K562 (cell line): ENCODE results near the gene ARFGAP1. TPM values are rescaled to one million over a fixed set of nuclear protein-coding genes. Genes with fewer than 3 reads are reported as not detected.

Experiments used
- ATAC-seq: fragments of 200-7000 bp; cut with Tn5 transposase; 3 replicates; pipeline ENCODE4 v1.9.1; 2020; ENCODE audit warnings: moderate library complexity
- BruUV-seq: library from RNA; stranded (reverse); fragments of 400-500 nt; replicated peaks from 2 replicates; lab custom pipeline; 2021; lab: Mats Ljungman, UMichigan
- CTCF ChIA-PET: fragments of 300-600 bp; formaldehyde crosslinking; extraction: SDS; loops from one replicate; lab custom pipeline; 2021; ENCODE audit warnings: low intra/inter-chr PET ratio; lab: Yijun Ruan, JAX
- POLR2A ChIA-PET: fragments of 300-600, 350-650 bp; sonication (Branson Sonifier 250); formaldehyde crosslinking; extraction: SDS; loops from one replicate; lab custom pipeline; 2021; ENCODE audit warnings: antibody characterized with exemption, inconsistent platforms; lab: Yijun Ruan, JAX
- DNase-seq, 4 experiments: peaks; one replicate each; pipeline versions ENCODE4 v3.0.0 to v3.0.0-alpha.2; 2011 to 2018; ENCODE audit warnings: low spot score in 3 of 4, mixed read lengths in 3 of 4; ENCODE audit errors: extremely low read depth in 1 of 4
- FAIRE-seq: peaks from 2 replicates; lab custom pipeline; 2011; peaks lifted over from hg19 to GRCh38; lab: Jason Lieb, UNC
- H2AFZ ChIP-seq: 2 replicates; pipeline ENCODE4 v1.6.0; 2011; ENCODE audit warnings: low read depth, low read length, control low read depth, inconsistent platforms
- H3K27ac ChIP-seq: fragments of 200-600 bp; 3 replicates; pipeline ENCODE4 v1.8.0; 2011; ENCODE audit warnings: low read depth, mild to moderate bottlenecking, control low read depth, inconsistent platforms, low read length, moderate library complexity, mixed read lengths; ENCODE audit errors: extremely low read depth
- H3K27me3 ChIP-seq, 2 experiments: fragments of 300-600 bp in 1 of 2; 2 replicates in 1 of 2; 3 replicates in 1 of 2; pipeline versions ENCODE4 v1.6.0 to v1.8.0; 2011; ENCODE audit warnings: inconsistent platforms in 2 of 2, low read length in 2 of 2, mild to moderate bottlenecking in 1 of 2, mixed read lengths in 1 of 2, moderate library complexity in 1 of 2; ENCODE audit not compliant: control insufficient read depth in 2 of 2, insufficient read depth in 2 of 2
- H3K36me3 ChIP-seq: fragments of 300-600 bp; 3 replicates; pipeline ENCODE4 v1.8.0; 2011; ENCODE audit warnings: mild to moderate bottlenecking, low read length, inconsistent platforms; ENCODE audit not compliant: control insufficient read depth, insufficient read depth
- H3K4me1 ChIP-seq, 2 experiments: fragments of 200-600 bp in 1 of 2; replicated peaks in 1 of 2; 2 replicates in 1 of 2; 3 replicates in 1 of 2; pipeline versions ENCODE4 v1.5.1 to v1.8.0; 2011; ENCODE audit warnings: inconsistent platforms in 2 of 2, low read length in 2 of 2, mild to moderate bottlenecking in 1 of 2, mixed read lengths in 1 of 2, moderate library complexity in 1 of 2; ENCODE audit not compliant: control insufficient read depth in 2 of 2, insufficient read depth in 2 of 2
- H3K4me2 ChIP-seq: 2 replicates; pipeline ENCODE4 v1.6.1; 2011; ENCODE audit warnings: low read length, control low read depth, inconsistent platforms, mixed read lengths; ENCODE audit not compliant: insufficient read depth
- H3K4me3 ChIP-seq: fragments of 200-600 bp; sonication (generic), shearing (Covaris generic); 2 replicates; pipeline ENCODE4 v1.5.1; 2016; ENCODE audit warnings: control low read depth, inconsistent platforms
- H3K79me2 ChIP-seq: fragments of 200-600 bp; 3 replicates; pipeline ENCODE4 v1.8.0; 2011; ENCODE audit warnings: low read length, inconsistent platforms; ENCODE audit not compliant: control insufficient read depth, insufficient read depth
- H3K9ac ChIP-seq, 2 experiments: 2 replicates each; pipeline versions ENCODE4 v1.6.0 to v1.6.1; 2011; ENCODE audit warnings: low read depth in 2 of 2, low read length in 2 of 2, control low read depth in 1 of 2, inconsistent platforms in 1 of 2, mild to moderate bottlenecking in 1 of 2, mixed read lengths in 1 of 2; ENCODE audit not compliant: insufficient read depth in 1 of 2
- H3K9me1 ChIP-seq: one replicate; pipeline ENCODE4 v1.6.0; 2011; ENCODE audit warnings: inconsistent platforms, mild to moderate bottlenecking, low read length, moderate library complexity; ENCODE audit not compliant: control insufficient read depth, insufficient read depth
- H3K9me3 ChIP-seq: replicated peaks from 2 replicates; pipeline ENCODE4 v1.5.1; 2011; ENCODE audit warnings: low read depth, low read length, inconsistent platforms; ENCODE audit not compliant: control insufficient read depth, insufficient read depth
- H4K20me1 ChIP-seq: replicated peaks from 2 replicates; pipeline ENCODE4 v1.6.1; 2011; ENCODE audit warnings: low read length, inconsistent platforms, mixed read lengths; ENCODE audit not compliant: control insufficient read depth, insufficient read depth
- CEBPZ ChIP-seq: fragments of 150-350 bp; IDR thresholded peaks from 2 replicates; pipeline ENCODE4 v1.6.1; 2014; ENCODE audit warnings: low read depth, mild to moderate bottlenecking, low read length, borderline replicate concordance
- FOXK2 ChIP-seq, 2 experiments: fragments of 450-650 bp; IDR thresholded peaks in 1 of 2; conservative IDR thresholded peaks in 1 of 2; 2 replicates each; pipeline ENCODE4 v1.6.1; 2016; ENCODE audit warnings: low read depth in 2 of 2, mild to moderate bottlenecking in 1 of 2
- WGBS: fragments of 100-300 bp; shearing (Covaris generic); methylation state at CpG from one replicate; pipeline ENCODE4 v1.1.6; 2016; ENCODE audit warnings: low coverage, mixed read lengths; ENCODE audit not compliant: insufficient coverage; ENCODE audit errors: missing lambda C conversion rate; 5-methylcytosine and 5-hydroxymethylcytosine counted together
- in situ Hi-C: fragments of 300-500 bp; cut with MboI; formaldehyde crosslinking; loops from 4 replicates; pipeline ENCODE4 v1.15.0; 2018; ENCODE audit warnings: inconsistent platforms, mixed read lengths
- intact Hi-C: fragments of 100-400 bp; cut with micrococcal nuclease; formaldehyde crosslinking; loops from 2 replicates; pipeline ENCODE4 v1.14.2; 2022
- polyA plus RNA-seq, 8 experiments: library from polyadenylated mRNA; depleted of rRNA in 4 of 8; stranded (reverse) in 5 of 8; unstranded in 3 of 8; fragments of >200 nt; fragmentation: Nextera tagmentation in 2 of 8; fragmentation: Illumina TruSeq in 1 of 8; extraction: Ambion mirVana in 2 of 8; extraction: Trizol in 1 of 8; gene quantifications; 2 replicates each; pipeline versions ENCODE4 v1.2.1 to v1.2.3, GENCODE V29; 2011 to 2014; ENCODE audit warnings: inconsistent platforms in 1 of 8, missing spikeins in 1 of 8
- total RNA-seq, 7 experiments: library from RNA; depleted of rRNA in 6 of 7; stranded (reverse); fragments of >200 nt in 6 of 7; fragmentation: Illumina TruSeq in 2 of 7; extraction: Trizol in 2 of 7; gene quantifications; 2 replicates each; pipeline versions ENCODE4 v1.2.1 to v1.2.3, GENCODE V29; 2011 to 2021; ENCODE audit warnings: low replicate concordance in 1 of 7

The ARFGAP1 gene
- total and polyA plus RNA-seq, 9 of the 15 experiments (the other 6 are each of a cell fraction or from before 2014, with no cell fraction given): 0.53 to 102 (median 33.5) TPM

- TF ChIP-seq CEBPZ: no peak
Measured at GRCh38 chr20:63265891-63266515, 6.6 kb upstream of the ARFGAP1 start (continued).

- H3K27me3 ChIP-seq: peaks cover 0 to 25% of the 10 kb centered on the region in 2 experiments; a peak in 4 of 5 replicates
- H3K27ac ChIP-seq: no peak overlapping the region
- H2AFZ ChIP-seq: no peak overlapping the region
- FAIRE-seq (no peak), DNase-seq (no peak), ATAC-seq (no peak)
- H3K79me2 ChIP-seq: peaks cover 2% of the 10 kb centered on the region
- in situ Hi-C loops: no loop called here
- WGBS: 21% methylated on average over 9 of the region's 9 CpGs
- no peak overlapping the region for H3K4me2 ChIP-seq
- intact Hi-C loops: no loop called here
- TF ChIP-seq FOXK2 (conservative IDR thresholded peaks at IDR 0.05 in 1 of 2, IDR thresholded peaks at IDR 0.05 in 1 of 2; ENCODE audit: low read depth in 2 of 2): no peak
- H4K20me1 ChIP-seq: 0 out of 2 replicates have a peak, but pooled peaks cover 7% of the 10 kb centered on the region
- ChIA-PET POLR2A (no interaction called here), CTCF (no interaction called here)
- no peaks in the 10 kb centered on the region for H3K36me3 ChIP-seq
- peaks cover 11 to 18% of the 10 kb centered on the region in 2 experiments for H3K4me1 ChIP-seq
- H3K9me3 ChIP-seq: no peaks in the 10 kb centered on the region
- peak overlapping the region in 1 of 2 experiments; percentile 50; a peak in 1 of 4 replicates for H3K9ac ChIP-seq
- H3K4me3 ChIP-seq: no peak overlapping the region
- no TSS peak for BruUV-seq
- H3K9me1 ChIP-seq: no peaks in the 10 kb centered on the region
Measured at GRCh38 chr20:63267691-63268090, 4.9 kb upstream of the ARFGAP1 start.
